ENCODE data around the gene APOOL. TPM values are rescaled to one million over a fixed set of nuclear protein-coding genes. Genes with fewer than 3 reads are reported as not detected.

Gene APOOL
- total RNA-seq, 1 experiment from 2014 or later, result 5.6 TPM

- no peaks in the 10 kb centered on the region for H3K27me3 ChIP-seq (ENCODE audit: control insufficient read depth, insufficient read depth, low read length)
- H3K36me3 ChIP-seq (replicated peaks; ENCODE audit: control insufficient read depth, insufficient read depth, low read length), result no peaks in the 10 kb centered on the region
- DNase-seq, result no peak
- H3K4me3 ChIP-seq (ENCODE audit: insufficient read depth, low read depth, low read length), result no peak overlapping the region
Observed at GRCh38 chrX:85113746-85114145, 110.1 kb downstream of the APOOL start.

GRCh38 chrX:85114171-85114570 is 110.5 kb downstream of the APOOL start:
- Histone ChIP-seq H3K36me3 (replicated peaks; ENCODE audit: control insufficient read depth, insufficient read depth, low read length) (no peaks in the 10 kb centered on the region), H3K4me3 (ENCODE audit: insufficient read depth, low read depth, low read length) (no peak overlapping the region), H3K27me3 (ENCODE audit: control insufficient read depth, insufficient read depth, low read length) (no peaks in the 10 kb centered on the region)
- DNase-seq, result no peak

GRCh38 chrX:85114776-85115175 is 111.1 kb downstream of the APOOL start:
- Histone ChIP-seq H3K36me3 (replicated peaks; ENCODE audit: control insufficient read depth, insufficient read depth, low read length) (no peaks in the 10 kb centered on the region), H3K27me3 (ENCODE audit: control insufficient read depth, insufficient read depth, low read length) (no peaks in the 10 kb centered on the region), H3K4me3 (ENCODE audit: insufficient read depth, low read depth, low read length) (no peak overlapping the region)
- DNase-seq, result no peak

- DNase-seq, result no peak
- H3K27me3 ChIP-seq (ENCODE audit: control insufficient read depth, insufficient read depth, low read length), result no peaks in the 10 kb centered on the region
- H3K4me3 ChIP-seq (ENCODE audit: insufficient read depth, low read depth, low read length), result no peak overlapping the region
- no peaks in the 10 kb centered on the region for H3K36me3 ChIP-seq (replicated peaks; ENCODE audit: control insufficient read depth, insufficient read depth, low read length)
Observed at GRCh38 chrX:85115252-85115651, 111.6 kb downstream of the APOOL start.

- Histone ChIP-seq H3K36me3 (replicated peaks; ENCODE audit: control insufficient read depth, insufficient read depth, low read length) (no peaks in the 10 kb centered on the region), H3K4me3 (ENCODE audit: insufficient read depth, low read depth, low read length) (no peak overlapping the region), H3K27me3 (ENCODE audit: control insufficient read depth, insufficient read depth, low read length) (no peaks in the 10 kb centered on the region)
- no peak for DNase-seq
Observed at GRCh38 chrX:85136409-85136808, 132.7 kb downstream of the APOOL start.

GRCh38 chrX:85139422-85139821 is 135.7 kb downstream of the APOOL start:
- H3K36me3 ChIP-seq (replicated peaks; ENCODE audit: control insufficient read depth, insufficient read depth, low read length), result no peaks in the 10 kb centered on the region
- no peak overlapping the region for H3K4me3 ChIP-seq (ENCODE audit: insufficient read depth, low read depth, low read length)
- no peaks in the 10 kb centered on the region for H3K27me3 ChIP-seq (ENCODE audit: control insufficient read depth, insufficient read depth, low read length)
- no peak for DNase-seq

- H3K36me3 ChIP-seq (replicated peaks; ENCODE audit: control insufficient read depth, insufficient read depth, low read length), result no peaks in the 10 kb centered on the region
- no peak overlapping the region for H3K4me3 ChIP-seq (ENCODE audit: insufficient read depth, low read depth, low read length)
- DNase-seq, result no peak
- no peaks in the 10 kb centered on the region for H3K27me3 ChIP-seq (ENCODE audit: control insufficient read depth, insufficient read depth, low read length)
Observed at GRCh38 chrX:85140964-85141363, 137.3 kb downstream of the APOOL start.

Other genes starting within 250 kb of the APOOL start
- 0.03 and 0.11 TPM in 2 replicates for gene SATL1, start 239.9 kb downstream of the APOOL start, total RNA-seq (2014; rRNA removed; shearing (Covaris generic))
- gene ZNF711, start 240.1 kb downstream of the APOOL start, total RNA-seq (2014; rRNA removed; shearing (Covaris generic)), result 8.2 and 17.1 TPM in 2 replicates

Measured in H7 (cell line).